Measurements from ENCODE around the gene DHRSX.

Gene DHRSX

DNA sequence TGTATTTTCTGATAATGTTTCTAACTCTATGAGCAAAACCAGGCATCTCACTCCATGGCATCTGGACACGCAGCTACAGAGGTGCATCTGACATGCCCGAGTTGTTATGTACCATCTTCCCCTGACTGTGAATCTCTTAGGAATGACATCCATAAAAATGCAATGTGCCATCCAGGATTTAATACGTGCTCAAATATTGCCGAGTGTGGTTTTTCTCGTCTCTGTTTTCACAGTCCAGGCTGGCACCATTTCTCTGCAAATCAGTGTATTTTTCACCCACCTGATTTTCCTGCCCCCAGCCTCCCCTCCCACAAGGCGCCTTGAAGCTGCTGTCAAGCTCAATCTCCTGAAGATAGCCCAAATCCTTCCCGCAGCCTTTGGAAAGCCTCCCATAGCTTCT lies 154.6 kb downstream of the DHRSX start:
- no peak for DNase-seq

DNA sequence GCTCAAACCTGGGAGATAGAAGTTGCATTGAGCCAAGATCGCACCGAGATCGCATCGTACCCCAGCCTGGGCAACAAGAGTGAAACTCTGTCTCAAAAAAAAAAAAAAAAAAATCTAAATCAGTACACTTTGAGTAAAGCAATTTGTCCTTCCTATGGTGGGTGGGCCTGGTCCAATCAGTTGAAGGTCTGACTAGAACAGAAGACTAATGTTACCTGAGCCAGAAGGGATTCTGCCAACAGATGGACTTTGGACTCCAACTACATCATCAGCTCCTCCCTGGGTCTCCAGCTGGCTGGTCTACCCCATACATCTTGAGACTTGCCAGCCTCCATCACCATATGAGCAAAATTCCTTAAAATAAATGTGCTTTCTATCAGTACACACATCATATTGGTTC lies 155.2 kb downstream of the DHRSX start:
- no peak for DNase-seq

DNA sequence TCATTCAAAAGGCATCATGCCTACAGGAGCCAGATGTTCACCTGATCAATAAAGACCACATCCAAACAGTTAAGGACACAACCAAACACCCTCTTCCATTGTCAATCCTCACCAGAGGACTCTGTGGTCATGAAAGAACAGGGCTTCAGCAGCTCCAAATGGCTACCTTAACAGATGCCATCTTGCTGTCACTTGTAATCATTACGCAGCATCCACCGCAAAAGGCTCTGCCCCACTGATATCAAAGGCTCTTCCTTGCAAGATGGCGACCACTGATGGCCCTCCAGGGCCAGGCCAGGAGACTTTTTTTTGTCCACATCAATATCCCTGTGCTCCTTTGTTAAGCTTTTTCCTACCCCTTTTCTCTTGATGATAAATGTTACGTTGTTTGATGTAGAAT lies 157.4 kb downstream of the DHRSX start:
- no peak for DNase-seq

DNA sequence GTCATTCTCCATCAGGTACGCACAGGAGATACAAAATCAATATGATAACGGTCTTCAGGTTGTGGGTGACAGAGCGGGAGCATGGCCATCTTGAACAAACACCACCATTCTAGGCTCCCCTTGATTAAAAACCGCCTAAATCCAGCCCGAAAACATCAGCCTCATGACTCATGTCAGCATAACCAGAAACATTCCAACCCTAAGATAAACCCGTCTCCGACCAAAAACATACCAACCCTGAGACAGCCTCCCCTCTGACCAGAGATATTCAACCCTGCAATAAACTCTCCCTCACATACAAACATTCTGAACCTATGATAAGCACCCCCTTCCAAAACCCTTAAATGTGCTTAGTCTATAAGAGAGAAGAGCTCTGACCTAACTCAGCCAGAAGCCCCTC lies 157.9 kb downstream of the DHRSX start:
- no peak for DNase-seq

DNA sequence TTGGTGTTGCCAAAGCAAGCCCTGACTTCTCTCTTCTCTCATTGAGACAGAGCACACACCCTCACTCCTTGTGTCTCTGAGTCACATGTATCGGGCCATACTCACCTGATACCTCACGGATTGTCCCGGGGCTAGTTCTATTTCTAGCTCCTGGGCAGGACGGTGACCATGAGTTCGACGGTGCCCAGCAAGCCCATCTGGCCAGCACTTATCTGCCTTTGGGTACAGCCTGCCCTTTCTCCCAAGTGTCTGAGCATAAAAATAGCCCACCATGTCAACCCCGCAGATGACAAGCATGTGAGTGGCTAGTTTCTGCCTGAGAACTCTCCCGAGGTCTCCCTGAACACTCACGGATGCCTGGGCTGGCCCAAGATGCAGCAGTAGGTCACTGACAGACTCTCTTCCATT lies 158.5 kb downstream of the DHRSX start:
- no peak for DNase-seq

DNA sequence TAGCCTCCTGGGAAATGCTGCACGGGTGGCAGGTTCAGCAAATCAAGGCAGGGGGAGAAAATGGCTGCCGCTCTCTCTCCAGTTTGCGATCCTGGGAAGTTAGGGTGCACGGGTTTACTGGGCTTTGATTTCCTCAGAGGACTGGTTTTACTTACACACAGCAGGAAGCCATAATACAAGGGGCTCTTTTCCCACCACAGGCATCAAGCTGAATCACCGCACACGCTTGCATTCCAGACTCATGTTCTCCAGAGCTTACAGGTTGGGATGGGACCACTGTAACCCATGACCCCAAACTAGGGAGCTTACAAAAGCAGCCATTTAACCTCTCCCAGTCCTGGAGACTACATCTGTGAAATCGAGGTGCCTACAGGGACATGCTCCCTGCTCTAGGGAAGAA lies 159.8 kb downstream of the DHRSX start:
- DNase-seq, result no peak

DNA sequence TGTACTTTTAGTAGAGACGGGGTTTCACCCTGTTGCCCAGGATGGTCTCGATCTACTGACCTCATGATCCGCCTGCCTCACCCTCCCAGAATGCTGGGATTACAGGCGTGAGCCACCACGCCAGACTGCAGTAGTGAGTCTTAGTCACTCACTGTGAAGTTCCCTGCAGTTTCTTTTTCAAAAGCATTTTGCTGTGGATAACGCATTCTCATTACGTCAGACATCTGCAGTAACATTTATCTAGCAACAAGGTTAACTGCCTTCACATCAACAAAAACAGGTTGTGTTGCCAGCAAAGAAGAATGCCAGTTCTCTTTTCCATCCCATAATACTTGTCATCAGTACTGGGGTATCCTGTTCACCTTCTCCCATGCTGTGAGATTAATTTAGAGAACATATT lies 164.6 kb downstream of the DHRSX start:
- no peak for DNase-seq

DNA sequence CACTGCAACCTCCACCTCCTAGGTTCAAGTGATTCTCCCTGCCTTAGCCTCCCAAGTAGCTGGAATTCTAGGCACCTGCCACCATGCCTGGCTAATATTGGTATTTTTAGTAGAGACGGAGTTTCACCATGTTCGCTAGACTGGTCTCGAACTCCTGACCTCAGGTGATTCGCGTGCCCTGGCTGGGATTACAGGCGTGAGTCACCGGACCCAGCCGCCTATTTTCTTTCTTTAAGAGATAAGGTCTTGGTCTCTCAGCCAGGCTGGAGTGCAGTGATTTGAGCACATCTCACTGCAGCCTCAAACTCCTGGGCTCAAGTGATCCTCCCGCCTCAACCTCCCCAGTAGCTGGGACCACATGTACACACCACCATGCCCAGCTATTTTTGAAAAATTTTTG lies 166.5 kb downstream of the DHRSX start:
- DNase-seq, result no peak

DNA sequence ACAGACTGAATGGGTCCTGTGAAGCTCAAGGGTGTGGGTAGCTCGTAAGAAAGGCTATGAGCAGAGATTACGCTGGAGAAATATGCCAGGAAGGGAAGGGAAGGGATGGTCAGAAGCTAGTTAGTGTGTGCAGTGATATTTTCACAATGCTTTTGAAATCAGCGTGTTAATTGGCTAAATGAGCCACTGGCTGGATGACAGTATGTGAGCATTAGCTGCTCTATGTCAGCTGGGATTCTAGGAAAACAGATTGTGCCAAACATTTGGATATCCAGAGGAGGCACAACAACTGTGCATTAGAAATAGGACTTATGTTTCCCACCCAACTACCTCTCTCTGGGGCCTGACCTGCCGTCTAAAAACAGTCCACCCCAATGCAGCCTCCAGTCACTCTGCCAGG lies 168.5 kb downstream of the DHRSX start:
- no peak for DNase-seq

DNA sequence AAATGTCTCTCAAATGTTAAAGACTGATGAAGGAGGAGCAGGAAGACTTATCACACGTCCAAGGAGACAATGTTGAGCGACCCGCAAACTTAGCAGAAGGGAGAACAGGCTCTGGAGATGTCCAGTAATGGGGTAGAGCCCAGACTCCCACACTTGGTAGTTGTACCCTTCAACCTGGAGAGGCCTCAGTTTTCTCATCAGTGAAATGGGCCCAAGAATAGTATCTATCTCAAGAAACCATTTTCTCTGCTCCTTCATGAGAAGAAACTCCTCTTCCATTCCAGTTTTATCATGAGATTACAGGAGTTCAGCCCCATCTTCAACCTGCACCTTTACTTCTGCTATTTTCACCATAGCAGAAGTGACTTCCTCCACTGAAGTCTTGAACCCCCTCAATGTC lies 169.9 kb downstream of the DHRSX start:
- DNase-seq, result no peak

DNA sequence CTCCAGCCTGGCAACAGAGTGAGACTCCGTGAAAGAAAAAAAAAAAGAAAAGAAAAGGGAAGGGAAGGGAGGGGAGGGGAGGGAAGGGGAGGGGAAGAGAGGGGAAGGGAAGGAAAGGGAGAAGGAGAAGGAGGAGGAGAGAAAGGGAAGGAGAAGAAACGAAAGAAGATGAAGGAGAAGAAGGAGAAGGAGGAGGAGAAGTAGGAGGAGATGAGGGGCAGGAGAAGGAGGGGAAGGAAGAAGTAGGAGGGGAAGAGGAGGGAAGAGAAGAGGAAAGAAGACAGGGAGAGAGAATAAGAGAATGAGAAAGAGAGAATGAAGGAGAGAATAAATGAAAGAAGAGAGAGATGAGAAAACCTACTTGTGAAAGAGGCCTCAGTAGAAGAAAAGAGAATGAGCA lies 170.3 kb downstream of the DHRSX start:
- no peak for DNase-seq

DNA sequence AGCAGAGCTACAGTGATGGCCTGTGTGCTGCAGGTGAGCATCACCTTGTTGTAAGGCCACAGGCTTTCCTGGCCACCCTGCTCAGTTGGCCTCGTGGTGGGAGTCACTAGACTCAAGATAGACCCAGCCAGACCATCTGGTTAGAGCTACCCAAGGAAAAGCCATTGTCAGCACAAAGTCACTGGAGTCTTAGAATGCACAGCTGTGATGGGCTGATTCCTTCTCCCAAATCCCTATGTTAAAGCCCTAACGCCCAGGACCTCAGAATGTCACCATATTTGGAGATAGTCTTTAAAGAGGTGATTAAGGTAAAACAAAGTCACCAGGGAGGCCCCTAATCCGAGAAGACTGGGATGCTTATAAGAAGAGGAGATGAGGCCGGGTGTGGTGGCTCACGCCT lies 173.4 kb downstream of the DHRSX start:
- no peak for DNase-seq

DNA sequence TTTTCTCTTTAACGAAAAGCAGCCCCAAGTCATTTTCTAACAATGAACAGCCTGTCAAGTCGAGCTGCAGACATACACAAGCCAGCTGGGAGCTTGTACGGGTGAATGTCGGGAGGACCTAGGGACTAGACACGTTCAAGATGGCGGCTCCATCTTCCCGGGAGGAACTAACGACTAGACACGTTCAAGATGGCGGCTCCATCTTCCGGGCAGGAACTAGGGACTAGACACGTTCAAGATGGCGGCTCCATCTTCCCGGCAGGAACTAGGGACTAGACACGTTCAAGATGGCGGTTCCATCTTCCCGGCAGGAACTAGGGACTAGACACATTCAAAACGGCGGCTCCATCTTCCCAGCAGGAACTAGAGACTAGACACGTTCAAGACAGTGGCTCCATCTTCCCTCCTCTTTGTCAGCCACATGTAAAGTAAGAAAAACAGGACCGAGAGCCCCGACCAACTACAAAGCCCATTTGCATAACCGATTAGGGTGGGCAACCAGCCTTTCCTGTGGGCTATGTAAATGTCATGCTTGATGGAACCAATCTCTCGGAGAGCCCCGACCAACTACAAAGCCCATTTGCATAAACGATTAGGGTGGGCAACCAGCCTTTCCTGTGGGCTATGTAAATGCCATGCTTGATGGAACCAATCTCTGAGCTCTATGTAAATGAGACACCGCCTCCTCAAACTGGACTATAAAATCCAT lies 175.5 kb downstream of the DHRSX start:
- no peak for DNase-seq

DNA sequence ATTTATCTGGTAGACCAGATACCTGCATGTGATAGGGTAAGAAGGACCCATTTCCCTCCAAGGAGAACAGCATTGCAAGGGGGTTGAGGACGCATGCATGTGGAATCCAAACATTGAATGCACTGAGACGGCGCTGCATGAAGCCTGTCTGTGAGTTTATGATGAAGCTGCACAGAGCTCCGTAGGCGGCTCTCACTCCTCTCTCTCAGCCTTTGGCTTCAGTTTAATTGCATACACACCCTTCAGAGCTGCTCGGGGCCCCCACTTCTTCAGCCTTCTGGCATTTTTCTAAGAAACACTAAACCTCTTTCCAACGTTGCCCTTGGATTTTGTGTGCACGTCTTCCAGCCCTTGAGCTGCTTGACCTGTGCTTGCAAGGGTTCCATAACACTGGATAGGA lies 176.6 kb downstream of the DHRSX start:
- no peak for DNase-seq

DNA sequence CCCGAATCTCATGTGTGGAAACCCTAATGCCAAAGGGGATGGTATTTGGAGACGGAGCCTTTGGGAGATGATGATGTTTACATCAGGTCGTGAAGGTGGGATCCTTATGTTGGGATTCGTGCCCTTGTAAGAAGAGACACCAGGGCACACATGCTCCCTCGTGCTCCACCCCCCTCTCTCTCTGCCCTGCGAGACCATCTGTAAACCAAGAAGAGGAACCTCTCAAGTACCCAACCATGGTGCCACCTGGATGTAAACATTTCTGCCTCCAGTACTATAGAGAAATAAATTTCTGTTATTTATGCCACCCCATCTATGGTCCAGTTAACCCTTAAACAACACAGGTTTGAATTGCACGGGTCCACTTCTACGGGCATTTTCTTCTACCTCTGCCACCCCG lies 179.4 kb downstream of the DHRSX start:
- no peak for DNase-seq

DNA sequence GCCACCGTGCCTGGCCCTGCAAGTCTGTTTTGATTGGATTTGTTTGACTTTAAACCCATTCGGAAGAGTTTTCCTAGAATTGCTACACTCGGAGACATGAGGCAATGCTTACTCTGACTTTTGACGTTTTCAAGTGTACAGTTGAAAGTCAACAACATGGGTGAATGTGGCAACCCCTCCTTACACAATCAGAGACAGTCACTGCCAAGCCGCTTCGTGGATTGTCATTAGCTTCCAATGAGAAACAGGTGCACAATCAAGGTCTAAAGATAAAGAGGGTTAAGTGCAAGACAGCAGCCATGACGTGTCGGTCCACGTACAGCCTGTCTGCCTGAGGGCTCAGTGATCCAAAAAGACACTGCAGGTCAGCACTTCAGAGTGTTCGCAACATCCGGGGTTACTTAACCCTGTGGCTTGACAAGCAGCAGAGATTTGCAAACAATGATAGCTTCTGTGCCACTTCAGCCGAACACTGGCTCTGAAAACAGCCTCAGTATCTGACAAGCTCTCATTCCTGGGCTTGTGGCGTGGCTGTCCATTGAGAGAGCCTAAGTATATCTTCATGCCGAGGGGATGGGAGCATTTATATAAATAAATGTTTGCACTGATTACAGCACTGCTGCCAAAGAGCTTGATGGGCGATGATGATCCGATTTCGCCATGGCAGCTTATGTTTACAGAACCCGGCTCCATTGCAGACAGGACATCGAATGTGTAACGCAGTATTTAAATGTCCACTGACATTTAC lies 180.0 kb downstream of the DHRSX start:
- no peak for DNase-seq

DNA sequence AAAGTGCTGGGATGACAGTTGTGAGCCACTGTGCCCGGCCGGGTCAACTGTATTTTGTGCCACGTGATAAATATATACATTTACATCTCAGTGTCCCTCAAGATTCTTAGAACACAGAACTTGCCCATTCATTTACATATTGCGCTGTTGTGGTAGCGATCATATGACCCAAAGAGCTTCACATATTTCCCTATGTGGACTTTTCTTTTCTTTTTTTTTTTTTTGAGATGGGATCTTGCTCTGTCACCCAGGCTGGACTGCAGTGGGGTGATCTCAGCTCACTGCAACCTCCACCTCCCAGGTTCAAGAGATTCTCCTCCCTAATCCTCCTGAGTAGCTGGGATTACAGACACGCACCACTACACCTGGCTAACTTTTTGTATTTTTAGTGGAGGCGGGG lies 180.7 kb downstream of the DHRSX start:
- no peak for DNase-seq

DNA sequence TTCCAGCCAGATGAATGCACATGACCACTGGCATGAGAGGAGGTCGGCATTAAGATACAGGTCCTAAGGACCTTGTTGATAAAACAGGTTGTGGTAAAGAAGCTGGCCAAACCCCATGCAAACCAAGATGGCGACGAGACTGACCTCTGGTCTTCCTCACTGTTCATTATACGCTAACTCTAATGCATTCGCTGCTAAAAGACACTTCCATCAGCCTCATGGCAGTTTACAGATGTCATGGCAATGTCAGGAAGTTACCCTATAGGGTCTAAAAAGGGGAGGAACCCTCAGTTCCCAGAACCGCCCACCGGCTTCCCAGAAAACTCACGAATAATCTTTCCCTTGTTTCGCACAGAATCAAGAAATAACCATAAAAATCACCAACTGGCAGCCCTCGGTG lies 182.4 kb downstream of the DHRSX start:
- no peak for DNase-seq

DNA sequence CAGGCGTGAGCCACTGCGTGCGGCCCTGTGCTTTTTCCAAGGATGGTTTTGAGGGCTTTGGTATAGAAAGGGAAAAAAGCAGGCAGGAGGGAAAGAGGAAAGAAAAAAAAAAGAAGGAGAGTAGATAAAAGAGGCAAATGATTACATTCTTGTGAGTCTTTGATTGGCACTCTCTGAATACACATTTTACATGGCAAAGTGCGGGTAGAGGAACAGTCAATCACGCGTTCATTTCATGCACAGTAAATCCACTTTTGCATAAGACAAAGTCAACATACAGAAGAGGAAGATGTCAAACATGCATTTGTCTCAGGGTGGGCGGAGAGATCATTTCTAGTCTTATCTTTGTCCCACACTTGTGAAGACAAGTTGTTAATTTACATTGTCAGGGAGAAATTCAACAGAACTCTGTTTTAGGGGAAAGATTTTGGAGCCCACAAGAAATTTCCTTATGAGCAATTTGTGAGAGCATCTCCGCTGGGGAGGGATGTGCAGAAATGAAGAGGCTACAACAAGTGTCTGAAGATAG lies 183.2 kb downstream of the DHRSX start:
- no peak for DNase-seq

DNA sequence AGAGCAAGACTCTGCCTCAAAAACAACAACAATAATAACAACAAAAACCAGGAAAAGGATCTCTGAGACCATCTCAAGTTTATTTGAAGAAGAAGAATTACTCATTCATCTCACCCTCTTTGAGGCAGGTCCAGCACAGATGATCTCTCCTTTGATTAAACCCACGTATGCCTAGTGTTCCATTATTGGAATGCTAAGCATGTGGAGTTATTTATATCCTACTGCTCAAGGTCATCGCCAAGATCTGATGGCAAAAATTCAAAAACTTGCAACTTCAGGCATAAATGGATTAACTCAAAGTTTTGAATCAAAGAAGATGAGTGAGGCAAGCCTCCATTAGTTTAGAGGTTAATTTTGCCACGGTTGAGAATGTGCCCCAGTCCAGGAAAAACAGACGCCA lies 184.2 kb downstream of the DHRSX start:
- DNase-seq, result no peak

DNA sequence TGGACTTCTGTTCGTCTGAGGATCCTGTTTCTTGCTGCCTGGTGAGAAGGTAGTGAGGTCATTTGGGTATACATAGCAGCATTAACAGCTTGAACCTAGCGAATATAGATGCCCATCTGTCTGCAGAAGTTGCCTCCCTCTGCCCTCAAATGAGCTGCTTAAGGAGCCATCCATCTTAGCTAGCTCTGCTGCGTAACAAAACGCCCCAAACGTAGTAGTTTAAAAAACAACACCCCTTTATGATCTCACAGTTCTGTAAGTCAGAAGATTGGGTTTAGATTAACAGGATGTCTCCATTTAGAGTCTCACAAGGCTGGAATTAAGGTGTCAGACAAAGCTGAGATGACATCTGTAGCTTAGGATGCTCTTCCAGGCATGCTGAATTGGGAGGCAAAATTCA lies 185.3 kb downstream of the DHRSX start:
- no peak for DNase-seq

DNA sequence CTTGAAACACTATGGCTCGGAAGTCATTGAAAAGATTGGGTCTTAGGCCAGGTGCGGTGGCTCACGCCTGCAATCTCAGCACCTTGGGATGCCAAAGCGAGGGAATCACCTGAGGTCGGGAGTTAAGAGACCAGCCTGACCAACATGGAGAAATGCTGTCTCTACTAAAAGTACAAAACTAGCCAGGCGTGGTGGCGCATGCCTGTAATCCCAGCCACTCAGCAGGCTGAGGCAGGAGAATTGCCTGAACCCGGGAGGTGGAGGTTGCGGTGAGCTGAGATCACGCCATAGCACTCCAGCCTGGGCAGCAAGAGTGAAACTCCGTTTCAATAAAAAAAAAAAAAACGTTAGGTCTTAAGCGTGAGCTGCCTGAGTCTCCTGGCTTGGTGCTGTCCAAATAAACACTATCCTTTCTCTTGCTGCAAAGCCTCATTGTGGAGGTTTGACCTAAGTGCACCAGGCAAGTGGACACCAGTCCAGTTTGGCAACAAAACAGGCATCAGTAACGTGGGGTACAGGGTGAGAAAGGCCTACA lies 185.9 kb downstream of the DHRSX start:
- no peak for DNase-seq

DNA sequence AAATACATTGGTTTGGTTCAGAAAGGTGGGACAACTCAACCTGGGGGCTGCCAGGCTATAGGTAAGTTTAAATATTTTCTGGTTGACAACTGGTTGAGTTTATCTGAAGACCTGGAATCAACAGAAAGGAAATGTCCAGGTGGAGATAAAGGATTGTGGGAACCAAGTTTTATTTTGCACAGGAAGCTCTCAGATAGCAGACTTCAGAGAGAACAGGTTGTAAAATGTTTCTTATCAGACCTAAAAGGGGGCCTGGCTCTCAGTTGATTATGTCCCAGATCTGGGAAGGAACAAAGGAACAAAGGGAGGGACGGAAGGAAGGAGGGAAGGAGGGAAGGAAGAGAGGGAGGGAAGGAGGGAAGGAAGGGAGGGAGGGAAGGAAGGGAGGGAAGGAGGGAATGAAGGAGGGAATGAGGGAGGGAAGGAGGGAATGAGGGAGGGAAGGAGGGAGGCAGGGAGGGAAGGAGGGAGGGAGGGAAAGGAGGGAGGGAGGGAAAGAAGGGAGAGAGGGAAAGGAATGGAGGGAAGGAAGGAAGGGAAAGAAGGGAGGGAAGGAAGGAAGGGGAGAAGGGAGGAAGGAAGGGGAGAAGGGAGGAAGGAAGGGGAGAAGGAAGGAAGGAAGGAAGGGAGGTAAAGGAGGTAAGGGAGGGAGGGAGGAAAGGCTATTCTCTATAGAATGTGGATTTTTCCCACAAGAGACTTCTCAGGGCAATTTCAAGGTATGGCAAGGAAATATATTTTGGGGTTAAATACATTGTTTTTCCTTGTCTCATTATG lies 186.7 kb downstream of the DHRSX start:
- no peak for DNase-seq
